Sigmoid colon (tissue), 4 donors: ENCODE results near the gene RAP1GAP.

Experiments used
- CTCF ChIP-seq, 4 experiments: fragments of 450-650 bp in 3 of 4; fragments of 200-600 bp in 1 of 4; IDR thresholded peaks; one replicate each; pipeline ENCODE4 v1.5.1; 2016 to 2019; ENCODE audit warnings: antibody characterized with exemption in 4 of 4, mild to moderate bottlenecking in 3 of 4, moderate library complexity in 2 of 4
- POLR2AphosphoS5 ChIP-seq, 4 donors: sonication (generic); formaldehyde crosslinking; IDR thresholded peaks; one replicate each; pipeline ENCODE4 v1.6.1; 2017; ENCODE audit warnings: antibody characterized with exemption in 4 of 4

GRCh38 chr1:21649315-21649714 lies 19.8 kb downstream of the RAP1GAP start:
- TF ChIP-seq POLR2AphosphoS5 (IDR thresholded peaks at IDR 0.05) (no peak), CTCF (IDR thresholded peaks at IDR 0.05) (no peak)
